Right atrium auricular region (tissue), 2 donors: Measurements from ENCODE around the gene CMKLR1. TPM values are rescaled to one million over a fixed set of nuclear protein-coding genes. Genes with fewer than 3 reads are reported as not detected.

ENCODE experiments used
- DNase-seq: peaks from one replicate; pipeline ENCODE4 v3.0.0-alpha.2; 2019; ENCODE audit warnings: low spot score
- H3K27ac ChIP-seq, 2 donors: fragments of 200-600 bp; sonication (generic); 1 replicate in 1 of 2; 2 replicates in 1 of 2; pipeline ENCODE4 v1.5.1; 2016 to 2019
- H3K27me3 ChIP-seq, 2 donors: fragments of 200-600 bp; sonication (generic); one replicate each; pipeline versions ENCODE4 v1.5.1 to v1.6.0; 2017 to 2019
- H3K36me3 ChIP-seq: fragments of 200-600 bp; sonication (generic); one replicate; pipeline ENCODE4 v1.5.1; 2016
- H3K4me1 ChIP-seq, 2 donors: fragments of 200-600 bp; sonication (generic); one replicate each; pipeline versions ENCODE4 v1.5.1 to v1.6.0; 2017 to 2019
- H3K4me3 ChIP-seq, 2 donors: fragments of 200-600 bp; sonication (generic); 1 replicate in 1 of 2; 2 replicates in 1 of 2; pipeline ENCODE4 v1.5.1; 2017 to 2019; ENCODE audit warnings: mild to moderate bottlenecking in 1 of 2, moderate library complexity in 1 of 2
- H3K9me3 ChIP-seq, 2 donors: fragments of 200-600 bp; sonication (generic); one replicate each; pipeline ENCODE4 v1.5.1; 2019
- CTCF ChIP-seq, 2 donors: fragments of 200-600 bp; sonication (generic); IDR thresholded peaks; one replicate each; pipeline ENCODE4 v1.5.1; 2019; ENCODE audit warnings: antibody characterized with exemption in 2 of 2
- total RNA-seq, 2 donors: library from RNA; depleted of rRNA; stranded (reverse); fragments of >200 nt; gene quantifications; one replicate each; pipeline ENCODE4 v1.1.0, GENCODE V29; 2016

The CMKLR1 gene
- total RNA-seq, 2 donors from 2014 or later: 6.2 to 11.0 TPM

- no peaks in the 10 kb centered on the region for H3K9me3 ChIP-seq
- H3K4me1 ChIP-seq: peaks cover 0 to 55% of the 10 kb centered on the region in 2 donors
- no peak for TF ChIP-seq CTCF (IDR thresholded peaks at IDR 0.05)
- H3K27ac ChIP-seq: peak overlapping the region in 1 of 2 donors; percentile 70
- no peak for DNase-seq
- no peaks in the 10 kb centered on the region for H3K36me3 ChIP-seq
- H3K4me3 ChIP-seq: no peak overlapping the region
- H3K27me3 ChIP-seq: no peaks in the 10 kb centered on the region
Observed at GRCh38 chr12:108312073-108312659, 26.9 kb downstream of the CMKLR1 start.

GRCh38 chr12:108311605-108312004 lies 27.5 kb downstream of the CMKLR1 start:
- no peak overlapping the region for H3K4me3 ChIP-seq
- H3K4me1 ChIP-seq: peaks cover 0 to 61% of the 10 kb centered on the region in 2 donors
- H3K27me3 ChIP-seq: no peaks in the 10 kb centered on the region
- no peak overlapping the region for H3K27ac ChIP-seq
- H3K36me3 ChIP-seq: no peaks in the 10 kb centered on the region
- no peaks in the 10 kb centered on the region for H3K9me3 ChIP-seq
- DNase-seq: no peak
- no peak for TF ChIP-seq CTCF (IDR thresholded peaks at IDR 0.05)

GRCh38 chr12:108310489-108310888 lies 28.6 kb downstream of the CMKLR1 start:
- Histone ChIP-seq H3K27ac (no peak overlapping the region), H3K27me3 (no peaks in the 10 kb centered on the region), H3K9me3 (no peaks in the 10 kb centered on the region), H3K4me3 (no peak overlapping the region), H3K36me3 (no peaks in the 10 kb centered on the region), H3K4me1 (peaks cover 0 to 67% of the 10 kb centered on the region in 2 donors)
- DNase-seq: no peak
- no peak for TF ChIP-seq CTCF (IDR thresholded peaks at IDR 0.05)

GRCh38 chr12:108309674-108310312 lies 29.3 kb downstream of the CMKLR1 start:
- Histone ChIP-seq H3K27me3 (no peaks in the 10 kb centered on the region), H3K4me3 (no peak overlapping the region), H3K4me1 (peaks cover 0 to 74% of the 10 kb centered on the region in 2 donors), H3K36me3 (no peaks in the 10 kb centered on the region), H3K9me3 (no peaks in the 10 kb centered on the region), H3K27ac (no peak overlapping the region)
- DNase-seq: no peak
- no peak for TF ChIP-seq CTCF (IDR thresholded peaks at IDR 0.05)

- TF ChIP-seq CTCF (IDR thresholded peaks at IDR 0.05): no peak
- Histone ChIP-seq H3K4me1 (peaks cover 0 to 78% of the 10 kb centered on the region in 2 donors), H3K4me3 (no peak overlapping the region), H3K27me3 (no peaks in the 10 kb centered on the region), H3K9me3 (no peaks in the 10 kb centered on the region), H3K27ac (no peak overlapping the region), H3K36me3 (no peaks in the 10 kb centered on the region)
- no peak for DNase-seq
Observed at GRCh38 chr12:108308395-108309085, 30.6 kb downstream of the CMKLR1 start.
